ENCODE data around the gene LDLRAD4.

LDLRAD4 gene

DNA sequence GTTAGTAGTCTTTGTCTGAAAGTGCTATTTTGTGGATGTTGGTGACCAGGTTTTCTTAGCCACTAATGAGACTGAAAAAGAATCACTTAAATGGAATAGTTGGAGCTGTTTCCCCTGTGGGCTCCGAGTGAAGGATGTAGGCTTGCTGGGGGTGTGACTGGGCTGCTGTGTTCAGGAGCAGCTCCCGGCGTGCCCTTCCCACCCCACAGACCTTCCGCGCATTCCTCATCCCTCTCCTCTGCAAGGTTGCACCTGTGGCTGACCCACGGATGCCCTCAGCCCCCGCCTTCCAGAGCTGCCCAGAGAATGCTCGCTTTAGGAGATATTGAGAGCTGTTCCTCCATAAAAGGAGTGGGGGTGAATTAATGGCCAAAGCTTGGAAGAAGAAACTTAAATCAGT lies 174.3 kb downstream of the LDLRAD4 start:
- FAIRE-seq = no peak

DNA sequence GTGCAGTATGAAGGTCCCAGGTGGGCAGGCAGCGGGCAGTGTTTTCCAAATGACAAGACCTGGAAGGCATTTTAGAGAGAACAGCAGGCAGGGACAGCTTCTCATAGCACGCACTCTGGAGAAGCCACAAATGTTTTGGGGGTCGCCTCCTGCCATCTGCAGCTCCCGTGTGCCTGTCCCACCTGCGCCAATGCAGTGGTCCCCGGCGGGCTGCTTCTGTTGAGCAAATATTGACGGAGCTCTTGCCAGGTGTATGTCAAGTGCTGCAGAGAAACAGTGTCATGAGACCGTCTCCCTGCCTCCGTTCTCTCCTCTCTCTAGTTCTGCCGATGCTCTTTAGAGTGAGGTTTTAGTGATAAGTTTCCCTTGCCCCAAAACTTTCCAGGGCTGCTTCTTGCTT lies 174.8 kb downstream of the LDLRAD4 start:
- FAIRE-seq = no peak

- no peak for FAIRE-seq
Measured at GRCh38 chr18:13394801-13395200, 176.2 kb downstream of the LDLRAD4 start.

DNA sequence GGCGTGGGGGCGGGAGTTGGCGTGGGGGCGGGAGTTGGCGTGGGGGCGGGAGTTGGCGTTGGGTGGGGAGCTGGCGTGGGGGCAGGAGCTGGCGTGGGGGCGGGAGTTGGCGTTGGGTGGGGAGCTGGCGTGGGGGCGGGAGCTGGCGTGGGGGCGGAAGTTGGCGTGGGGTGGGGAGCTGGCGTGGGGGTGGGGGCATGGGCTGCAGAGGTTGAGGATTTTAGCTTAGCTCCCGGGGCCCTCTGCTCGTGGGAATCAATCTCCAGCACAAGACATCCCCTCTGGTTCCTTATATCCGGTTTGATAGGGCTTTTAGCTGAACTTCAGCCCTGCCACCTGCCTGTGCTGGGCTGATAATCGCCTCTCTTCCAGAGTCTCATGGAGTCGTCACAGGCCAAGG lies 177.0 kb downstream of the LDLRAD4 start:
- no peak for FAIRE-seq

DNA sequence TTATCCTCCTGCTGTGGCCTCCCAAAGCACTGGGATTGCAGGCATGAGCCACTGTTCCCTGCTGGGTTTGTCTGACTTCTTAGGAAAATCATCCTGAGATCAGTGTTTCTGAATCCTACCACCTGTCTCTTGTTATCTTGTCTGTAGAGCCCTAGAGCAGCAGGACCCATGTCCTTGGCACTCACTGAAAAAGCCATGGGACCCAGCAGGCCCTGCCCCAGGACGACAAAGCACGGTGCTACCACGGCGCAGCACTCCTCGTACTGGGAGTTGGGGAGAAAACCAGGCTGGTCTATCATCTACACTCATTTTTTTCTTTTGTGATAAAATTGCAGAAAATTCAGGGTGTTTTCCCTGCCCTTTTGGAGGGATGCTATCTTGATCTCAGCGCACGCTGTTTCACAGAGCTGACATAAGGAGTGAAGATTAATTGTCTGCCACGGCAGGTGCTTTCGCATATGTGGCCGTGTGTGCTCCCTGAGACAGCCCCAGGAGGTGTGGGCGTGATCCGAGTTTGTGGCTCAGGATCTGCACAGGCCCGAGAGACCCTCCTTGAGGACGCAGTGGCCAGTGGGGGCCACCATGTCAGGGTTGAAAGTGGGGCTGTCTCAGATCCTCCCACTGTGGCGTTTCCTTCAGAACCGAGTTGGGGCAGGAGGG lies 179.1 kb downstream of the LDLRAD4 start:
- FAIRE-seq = no peak

GRCh38 chr18:13398631-13399030 lies 180.1 kb downstream of the LDLRAD4 start:
- no peak for FAIRE-seq

DNA sequence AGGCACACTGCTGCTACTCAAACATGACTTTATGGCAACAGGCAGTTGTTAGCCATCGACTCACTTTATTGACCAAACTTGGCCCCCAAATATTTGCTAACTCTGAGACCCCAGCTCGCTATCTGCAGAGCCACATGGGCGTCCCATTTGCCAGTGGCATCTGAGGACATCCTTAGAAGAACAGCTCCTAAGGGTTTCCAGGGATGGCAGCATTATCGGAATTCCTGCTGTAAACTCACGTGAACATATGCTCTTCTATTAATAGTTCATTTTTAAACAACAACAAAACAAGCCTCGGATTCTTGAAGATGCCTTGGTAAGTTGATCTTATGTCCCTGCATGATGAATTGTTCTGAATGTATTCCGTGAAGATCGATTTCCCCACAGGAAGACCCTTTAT lies 181.0 kb downstream of the LDLRAD4 start:
- FAIRE-seq = no peak

GRCh38 chr18:13400636-13401315 lies 182.2 kb downstream of the LDLRAD4 start:
- FAIRE-seq = no peak

DNA sequence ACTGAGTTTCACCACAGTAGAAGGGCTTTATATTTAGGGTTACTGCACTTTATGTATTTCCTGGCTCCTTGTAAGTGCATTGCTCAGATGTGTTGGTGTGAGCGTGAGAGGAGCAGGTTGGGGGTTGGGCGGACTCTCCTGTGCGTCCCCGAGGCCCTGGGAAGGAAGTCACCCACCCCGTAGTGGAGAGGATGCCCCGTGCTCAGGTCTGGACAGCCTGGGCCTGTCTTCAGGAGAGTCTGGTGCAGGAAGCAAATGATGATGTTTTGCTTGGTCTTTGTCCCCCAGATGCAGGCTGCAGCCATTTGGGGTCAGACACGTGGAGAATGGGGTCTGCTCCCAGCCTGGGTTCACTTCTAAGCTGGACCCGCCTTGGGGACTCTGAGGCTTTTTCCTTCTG lies 182.8 kb downstream of the LDLRAD4 start:
- FAIRE-seq = no peak

DNA sequence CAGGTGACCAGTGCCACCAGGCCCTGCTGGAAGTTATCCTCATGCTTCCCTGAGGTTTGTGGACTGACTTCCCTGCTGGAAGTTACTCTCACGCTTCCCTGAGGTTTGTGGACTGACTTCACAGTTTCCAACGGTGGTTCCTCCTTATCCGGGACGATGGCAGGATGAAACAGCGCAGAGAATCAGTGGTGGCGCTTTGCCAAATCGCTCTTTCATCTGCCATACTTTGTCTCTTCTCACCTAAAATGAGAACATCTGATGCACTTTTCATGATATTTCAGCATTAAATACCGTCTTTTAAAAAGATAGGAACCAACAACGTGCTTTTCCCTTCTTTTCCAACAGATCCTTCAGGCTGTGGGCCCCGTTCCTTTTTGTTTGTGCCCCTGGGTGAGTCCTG lies 183.3 kb downstream of the LDLRAD4 start:
- FAIRE-seq = no peak

DNA sequence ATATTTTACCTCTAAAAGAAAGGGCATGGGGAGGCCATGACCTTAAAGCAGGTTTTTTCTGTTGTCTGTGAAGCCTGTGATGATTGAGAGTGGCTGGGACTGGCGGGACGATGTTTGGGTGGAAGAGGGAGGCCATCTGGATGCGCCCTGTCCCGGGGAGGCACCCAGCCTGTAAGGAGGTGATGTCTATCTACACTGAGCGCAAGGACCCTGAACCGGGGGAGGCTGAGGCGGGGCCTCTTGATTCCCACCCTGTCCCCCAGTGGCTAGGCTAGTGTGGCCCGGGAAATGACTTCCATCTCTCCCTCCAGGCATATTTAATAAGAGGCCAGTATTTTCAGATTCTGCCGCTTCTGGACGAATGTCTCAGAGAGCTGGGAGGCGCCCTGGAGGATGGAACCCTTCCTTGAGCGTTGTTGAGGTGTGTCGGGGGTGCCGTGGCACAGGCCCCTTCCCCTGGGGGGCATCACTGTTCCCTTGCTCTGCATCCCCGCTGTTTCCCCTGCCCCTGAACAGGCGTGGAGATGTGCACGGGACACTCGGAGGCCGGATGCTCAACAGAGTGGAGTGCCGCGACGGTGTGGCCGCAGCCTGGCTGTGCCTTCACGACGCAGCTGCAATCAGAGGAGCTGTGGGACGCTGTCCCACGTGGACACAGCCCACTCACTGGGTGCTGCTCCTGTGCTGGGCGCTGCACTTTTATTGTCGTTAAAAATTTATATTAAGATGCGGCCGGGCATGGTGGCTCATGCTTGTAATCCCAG lies 185.4 kb downstream of the LDLRAD4 start:
- FAIRE-seq = no peak

DNA sequence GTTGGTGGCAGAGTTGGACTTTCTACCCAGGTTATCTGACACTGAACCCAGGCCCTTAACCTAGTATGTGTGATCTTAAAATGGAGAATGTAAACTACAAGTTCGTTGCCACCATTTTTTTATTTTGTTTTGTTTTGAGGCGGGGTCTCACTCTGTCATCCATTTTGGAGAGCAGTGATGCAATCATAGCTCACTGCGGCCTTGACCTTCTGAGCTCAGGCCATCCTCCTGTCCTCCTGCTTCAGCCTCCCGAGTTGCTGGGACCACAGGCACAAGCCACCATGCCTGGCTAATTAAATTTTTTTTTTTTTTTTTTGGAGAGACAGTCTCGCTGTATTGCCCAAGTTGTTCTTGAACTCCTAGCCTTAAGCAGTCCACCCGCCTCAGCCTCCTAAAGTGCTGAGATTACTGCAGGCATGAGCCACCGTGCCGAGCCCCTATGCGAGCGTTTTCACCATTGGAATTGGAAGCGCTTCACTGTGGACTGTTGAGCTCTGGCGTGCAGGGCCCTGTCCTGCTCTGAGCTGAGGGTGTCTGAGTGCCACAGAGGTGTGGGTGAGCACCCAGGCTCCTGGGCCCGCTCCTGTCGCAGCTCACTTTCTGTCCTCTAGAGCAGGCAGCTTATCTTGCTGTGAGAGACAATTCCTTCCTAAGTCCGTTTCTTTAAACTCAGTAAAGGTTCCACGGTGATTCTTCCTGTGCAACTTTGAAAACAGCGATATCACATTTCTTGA lies 186.9 kb downstream of the LDLRAD4 start:
- no peak for FAIRE-seq

DNA sequence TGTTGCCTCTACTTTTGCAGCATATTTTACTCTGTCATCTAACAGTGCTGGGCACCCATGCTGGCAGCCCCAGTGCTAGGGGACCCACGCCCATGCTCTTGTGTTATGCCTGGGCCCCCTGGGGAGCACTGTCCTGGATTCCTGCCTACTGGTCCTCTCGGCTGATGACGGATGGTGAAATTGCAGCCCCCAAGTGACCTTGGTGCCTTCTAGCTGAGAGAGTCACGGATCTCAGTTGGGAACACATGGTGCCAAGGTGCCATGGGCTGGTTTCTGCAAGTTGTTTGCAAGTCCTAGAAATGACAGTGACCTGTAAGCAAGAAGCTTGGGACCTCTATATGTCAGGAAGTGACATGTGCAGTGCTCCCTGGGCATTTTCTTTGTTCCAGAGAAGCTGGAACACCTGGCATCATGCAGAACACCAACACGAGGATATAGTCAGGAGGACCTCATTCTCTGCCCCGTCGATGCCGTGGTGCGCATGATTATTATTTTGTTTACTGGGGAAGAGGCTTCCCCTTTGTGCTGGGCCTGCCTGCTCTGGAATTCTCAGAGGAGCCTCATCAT lies 187.6 kb downstream of the LDLRAD4 start:
- no peak for FAIRE-seq

GRCh38 chr18:13406736-13407135 lies 188.2 kb downstream of the LDLRAD4 start:
- FAIRE-seq = no peak

- FAIRE-seq = no peak
Measured at GRCh38 chr18:13407484-13407883, 188.9 kb downstream of the LDLRAD4 start.

DNA sequence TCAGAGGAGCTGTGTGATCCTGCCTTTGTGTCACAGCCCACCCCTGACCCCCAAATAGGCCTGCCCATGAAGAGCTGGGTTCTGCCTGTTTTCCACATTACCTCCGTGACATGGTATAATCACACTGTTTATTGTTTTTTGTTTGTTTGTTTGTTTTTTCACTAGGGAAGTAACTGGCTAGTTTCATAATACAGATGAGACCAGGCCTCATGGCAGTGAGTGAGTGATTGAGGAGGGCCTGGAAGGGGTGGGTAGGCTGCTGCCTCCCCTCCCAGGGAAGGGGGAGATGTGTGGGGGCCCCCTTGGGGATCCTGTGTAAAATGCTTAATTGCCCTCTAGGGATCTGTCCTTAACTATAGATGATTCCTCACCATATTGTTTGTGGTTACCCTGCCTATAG lies 190.5 kb downstream of the LDLRAD4 start:
- no peak for FAIRE-seq

DNA sequence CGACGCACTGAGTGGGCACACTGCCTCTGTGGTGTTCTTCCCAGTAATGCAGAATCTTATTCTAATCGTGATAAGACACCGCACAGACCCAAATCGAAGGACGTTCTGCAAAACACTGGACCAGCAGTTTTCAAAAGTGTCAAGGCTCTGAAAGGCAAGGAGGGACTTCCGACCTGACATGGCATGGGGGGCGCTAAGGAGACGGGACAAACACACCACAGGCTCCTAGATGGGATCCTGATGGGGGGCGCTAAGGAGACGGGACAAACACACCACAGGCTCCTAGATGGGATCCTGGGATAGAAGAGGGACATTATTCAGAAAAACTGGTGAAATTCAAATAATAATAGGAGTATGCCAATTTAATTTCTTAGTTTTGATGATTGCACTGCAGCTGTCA lies 191.4 kb downstream of the LDLRAD4 start:
- FAIRE-seq = no peak

DNA sequence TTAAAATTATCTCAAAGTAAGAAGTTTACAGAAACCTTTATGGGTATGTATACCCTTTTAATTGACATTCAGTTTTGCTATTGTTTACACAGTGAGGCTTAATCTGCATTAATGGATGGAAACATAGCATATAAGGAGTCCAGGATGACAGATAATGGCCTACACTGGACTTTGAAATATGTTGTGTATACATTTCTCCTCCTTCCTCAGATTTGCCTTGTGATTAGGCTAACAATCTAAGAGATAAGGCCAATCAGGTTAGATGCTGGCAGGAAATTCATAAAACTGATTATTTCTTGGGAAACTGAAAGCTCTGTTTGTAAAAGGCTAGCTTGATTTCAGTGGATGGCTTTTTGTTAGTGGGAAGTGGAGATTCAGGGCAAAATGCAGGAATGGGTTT lies 191.9 kb downstream of the LDLRAD4 start:
- FAIRE-seq = no peak

DNA sequence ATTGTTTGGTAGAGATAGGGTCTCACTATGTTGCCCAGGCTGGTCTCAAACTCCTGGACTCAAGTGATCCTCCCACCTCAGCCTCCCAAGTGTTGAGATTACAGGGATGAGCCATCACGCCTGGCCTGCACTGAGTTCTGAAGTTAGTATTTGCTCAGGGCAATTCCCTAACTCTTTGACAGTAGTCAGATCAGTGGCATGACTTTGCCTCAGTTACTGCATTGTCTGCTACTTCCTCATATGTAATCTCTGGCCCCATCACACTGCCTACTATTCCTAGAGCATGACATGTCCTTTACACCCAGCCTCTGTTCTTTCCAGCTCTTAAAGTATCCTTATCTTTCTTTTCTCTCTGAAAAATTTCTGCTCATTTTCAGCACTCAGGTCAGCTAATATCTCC lies 193.5 kb downstream of the LDLRAD4 start:
- no peak for FAIRE-seq

- FAIRE-seq = no peak
Measured at GRCh38 chr18:13412901-13413300, 194.3 kb downstream of the LDLRAD4 start.

DNA sequence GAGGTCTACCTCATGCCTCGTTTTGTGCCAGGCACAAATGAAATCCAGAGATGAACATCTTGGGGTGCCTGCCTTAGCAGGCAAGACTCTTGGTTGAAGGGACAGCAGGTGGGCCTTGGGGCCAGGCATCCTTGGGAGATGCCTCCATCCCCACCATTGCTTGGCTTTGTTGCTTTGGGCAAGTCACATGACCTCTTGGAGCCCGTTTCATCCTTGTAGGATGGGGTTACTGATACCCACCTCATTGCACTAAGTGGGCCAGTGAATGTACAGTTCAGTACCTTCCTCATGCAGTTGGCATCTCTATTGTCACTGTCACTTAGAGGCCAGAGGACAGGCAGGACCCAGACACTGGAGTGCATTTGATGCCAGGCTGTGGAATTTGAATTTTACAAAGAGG lies 195.5 kb downstream of the LDLRAD4 start:
- no peak for FAIRE-seq

DNA sequence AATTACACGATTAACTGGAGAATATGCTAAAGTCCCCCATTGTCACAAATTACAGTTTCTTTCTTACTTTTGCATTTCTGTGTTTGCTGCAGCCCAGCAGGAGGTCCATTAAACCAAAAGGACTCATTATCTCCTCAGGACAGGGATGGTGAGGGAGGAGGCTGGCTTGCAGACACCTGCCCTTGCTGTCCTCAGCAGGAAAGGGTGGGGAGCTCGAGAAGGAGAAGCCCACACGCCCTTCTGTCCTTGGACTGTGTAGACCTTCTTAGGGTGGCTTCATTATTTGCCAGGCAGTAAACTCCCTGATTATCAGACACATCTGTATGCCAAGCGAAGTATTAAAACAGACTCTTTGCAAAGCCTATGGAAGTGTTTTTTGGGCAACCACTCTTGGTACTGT lies 196.0 kb downstream of the LDLRAD4 start:
- no peak for FAIRE-seq

- no peak for FAIRE-seq
Measured at GRCh38 chr18:13415736-13416135, 197.2 kb downstream of the LDLRAD4 start.

Data from endometrium (tissue), 2 donors.